Smooth muscle cell (in vitro differentiated cells): Measurements from ENCODE around the gene EPHB6. TPM values are rescaled to one million over a fixed set of nuclear protein-coding genes. Genes with fewer than 3 reads are reported as not detected.

Experiments
- DNase-seq: peaks from one replicate; lab custom pipeline; 2025; ENCODE audit not compliant: unreplicated experiment; lab: John Stamatoyannopoulos, UW
- H2AFZ ChIP-seq: fragments of 200-600 bp; sonication (generic); 2 replicates; pipeline ENCODE4 v1.6.0; 2016; ENCODE audit warnings: antibody characterized with exemption, low read depth, mild to moderate bottlenecking
- H3F3A ChIP-seq: fragments of 200-600 bp; sonication (generic); 2 replicates; pipeline ENCODE4 v1.6.0; 2017; ENCODE audit warnings: antibody characterized with exemption, low read depth
- H3K27ac ChIP-seq: fragments of 200-600 bp; sonication (generic); 2 replicates; pipeline ENCODE4 v1.5.1; 2016; ENCODE audit warnings: low read depth, mild to moderate bottlenecking
- H3K27me3 ChIP-seq: fragments of 200-600 bp; sonication (generic); 2 replicates; pipeline ENCODE4 v1.6.1; 2016; ENCODE audit warnings: low read depth, mild to moderate bottlenecking
- H3K36me3 ChIP-seq: fragments of 200-600 bp; sonication (generic); 2 replicates; pipeline ENCODE4 v1.5.1; 2016; ENCODE audit warnings: low read depth
- H3K4me1 ChIP-seq: fragments of 200-600 bp; sonication (generic); 2 replicates; pipeline ENCODE4 v1.5.1; 2016; ENCODE audit warnings: low read depth
- H3K4me2 ChIP-seq: fragments of 200-600 bp; sonication (generic); 2 replicates; pipeline ENCODE4 v1.6.0; 2016; ENCODE audit warnings: mild to moderate bottlenecking
- H3K4me3 ChIP-seq: fragments of 200-600 bp; sonication (generic); 2 replicates; pipeline ENCODE4 v1.5.1; 2016; ENCODE audit warnings: mild to moderate bottlenecking
- H3K79me2 ChIP-seq: fragments of 200-600 bp; sonication (generic); 2 replicates; pipeline ENCODE4 v1.6.0; 2016; ENCODE audit warnings: low read depth, mild to moderate bottlenecking
- H3K9ac ChIP-seq: fragments of 200-600 bp; sonication (generic); 2 replicates; pipeline ENCODE4 v1.6.0; 2016; ENCODE audit warnings: low read depth
- H3K9me3 ChIP-seq: fragments of 200-600 bp; sonication (generic); replicated peaks from 2 replicates; pipeline ENCODE4 v1.5.1; 2016; ENCODE audit warnings: low read depth
- H4K20me1 ChIP-seq: fragments of 200-600 bp; sonication (generic); 2 replicates; pipeline ENCODE4 v1.6.0; 2016; ENCODE audit warnings: low read depth
- WGBS: methylation state at CpG from one replicate; pipeline ENCODE4 v1.1.7; 2016; ENCODE audit warnings: low lambda C conversion rate; 5-methylcytosine and 5-hydroxymethylcytosine counted together
- polyA plus RNA-seq: library from polyadenylated mRNA; unstranded; fragments of >200 nt; fragmentation: Nextera tagmentation; extraction: Ambion mirVana; gene quantifications from 2 replicates; pipeline ENCODE4 v1.2.1, GENCODE V29; 2016
- total RNA-seq: library from RNA; depleted of rRNA; stranded (reverse); fragments of >200 nt; gene quantifications from 2 replicates; pipeline ENCODE4 v1.2.3, GENCODE V29; 2014
- TF ChIP-seq, protein P1 (sequence below): fragments of 200-600 bp; sonication (generic); IDR thresholded peaks from 2 replicates; pipeline ENCODE4 v1.5.1; 2017; ENCODE audit warnings: borderline replicate concordance, mild to moderate bottlenecking, antibody characterized with exemption; ENCODE audit not compliant: insufficient read depth, poor library complexity, severe bottlenecking

EPHB6 gene
- total and polyA plus RNA-seq, 2 experiments from 2014 or later, result 4.8 to 12.6 TPM

DNA sequence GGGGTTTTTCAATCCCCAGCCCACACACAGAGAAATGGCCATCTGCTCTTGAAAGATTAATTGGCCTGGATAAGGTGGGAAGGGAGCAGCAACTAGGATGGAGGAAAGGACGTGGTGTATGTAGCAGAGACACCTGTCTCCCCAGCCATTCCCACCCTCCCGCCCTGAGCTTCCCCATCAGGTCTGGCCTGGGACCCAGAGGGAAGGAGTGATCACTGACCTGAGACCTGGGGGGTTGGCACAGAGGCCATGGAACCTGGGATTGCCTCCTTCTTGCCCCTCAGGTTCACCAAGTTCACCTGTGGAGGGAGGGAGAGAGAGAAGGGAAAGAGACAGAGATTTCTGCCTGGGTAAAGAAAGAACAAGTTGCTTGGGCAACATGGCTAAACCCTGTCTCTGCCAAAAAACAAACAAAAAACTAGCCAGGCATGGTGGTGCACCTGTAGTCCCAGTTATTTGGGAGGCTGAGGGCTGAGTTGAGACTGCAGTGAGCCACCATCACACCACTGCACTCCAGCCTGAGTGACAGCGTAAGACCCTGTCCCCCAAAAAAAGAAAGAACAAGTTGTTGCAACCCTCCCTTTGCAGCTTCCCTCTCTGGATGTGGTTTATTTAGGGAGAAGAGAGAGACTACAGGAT, 42.0 kb downstream of the EPHB6 start:
- no peak overlapping the region for H3K9ac ChIP-seq
- 85% methylated on average over 3 of the region's 3 CpGs for WGBS

DNA sequence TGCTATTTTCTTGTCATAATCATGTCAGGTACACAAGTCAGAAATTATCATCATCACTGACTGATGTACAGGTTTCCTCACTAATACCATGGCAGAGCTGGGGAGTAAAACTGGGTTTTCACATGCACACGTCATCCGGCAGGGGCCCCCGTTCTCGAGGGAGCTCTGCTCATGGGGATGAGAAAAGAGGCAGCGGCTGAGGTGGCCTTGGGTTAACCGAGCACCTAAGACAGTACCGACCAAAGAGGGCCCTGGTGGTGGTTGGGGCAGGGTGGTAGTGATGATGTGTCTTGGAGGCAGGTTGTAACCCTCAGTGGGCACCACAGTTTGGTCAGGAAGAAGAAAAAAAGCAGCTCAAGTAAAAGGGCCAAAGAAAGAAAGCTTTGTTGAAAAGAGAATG, 42.8 kb downstream of the EPHB6 start:
- no peaks in the 10 kb centered on the region for H4K20me1 ChIP-seq
- no peaks in the 10 kb centered on the region for H3F3A ChIP-seq
- TF ChIP-seq, protein P1, sequence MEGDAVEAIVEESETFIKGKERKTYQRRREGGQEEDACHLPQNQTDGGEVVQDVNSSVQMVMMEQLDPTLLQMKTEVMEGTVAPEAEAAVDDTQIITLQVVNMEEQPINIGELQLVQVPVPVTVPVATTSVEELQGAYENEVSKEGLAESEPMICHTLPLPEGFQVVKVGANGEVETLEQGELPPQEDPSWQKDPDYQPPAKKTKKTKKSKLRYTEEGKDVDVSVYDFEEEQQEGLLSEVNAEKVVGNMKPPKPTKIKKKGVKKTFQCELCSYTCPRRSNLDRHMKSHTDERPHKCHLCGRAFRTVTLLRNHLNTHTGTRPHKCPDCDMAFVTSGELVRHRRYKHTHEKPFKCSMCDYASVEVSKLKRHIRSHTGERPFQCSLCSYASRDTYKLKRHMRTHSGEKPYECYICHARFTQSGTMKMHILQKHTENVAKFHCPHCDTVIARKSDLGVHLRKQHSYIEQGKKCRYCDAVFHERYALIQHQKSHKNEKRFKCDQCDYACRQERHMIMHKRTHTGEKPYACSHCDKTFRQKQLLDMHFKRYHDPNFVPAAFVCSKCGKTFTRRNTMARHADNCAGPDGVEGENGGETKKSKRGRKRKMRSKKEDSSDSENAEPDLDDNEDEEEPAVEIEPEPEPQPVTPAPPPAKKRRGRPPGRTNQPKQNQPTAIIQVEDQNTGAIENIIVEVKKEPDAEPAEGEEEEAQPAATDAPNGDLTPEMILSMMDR, result no peak
- H3K9me3 ChIP-seq, result no peaks in the 10 kb centered on the region
- H3K4me1 ChIP-seq, result no peaks in the 10 kb centered on the region
- no peaks in the 10 kb centered on the region for H3K36me3 ChIP-seq
- H3K4me3 ChIP-seq, result no peak overlapping the region
- no peak for DNase-seq
- no peaks in the 10 kb centered on the region for H3K79me2 ChIP-seq
- H3K9ac ChIP-seq, result no peak overlapping the region
- peaks cover 8% of the 10 kb centered on the region for H3K27me3 ChIP-seq
- no peak overlapping the region for H3K27ac ChIP-seq
- no peak overlapping the region for H3K4me2 ChIP-seq
- WGBS, result 88% methylated on average over 7 of the region's 7 CpGs
- H2AFZ ChIP-seq, result no peak overlapping the region

More for the DNA sequence above, 42.0 kb downstream of the EPHB6 start:
- no peaks in the 10 kb centered on the region for H3K4me1 ChIP-seq
- H2AFZ ChIP-seq, result no peak overlapping the region
- no peaks in the 10 kb centered on the region for H4K20me1 ChIP-seq
- no peaks in the 10 kb centered on the region for H3F3A ChIP-seq
- no peaks in the 10 kb centered on the region for H3K36me3 ChIP-seq
- H3K27ac ChIP-seq, result no peak overlapping the region
- TF ChIP-seq, protein P1, result no peak
- H3K4me2 ChIP-seq, result no peak overlapping the region
- DNase-seq, result no peak
- no peaks in the 10 kb centered on the region for H3K79me2 ChIP-seq
- H3K9me3 ChIP-seq, result no peaks in the 10 kb centered on the region
- peaks cover 16% of the 10 kb centered on the region for H3K27me3 ChIP-seq
- H3K4me3 ChIP-seq, result no peak overlapping the region

DNA sequence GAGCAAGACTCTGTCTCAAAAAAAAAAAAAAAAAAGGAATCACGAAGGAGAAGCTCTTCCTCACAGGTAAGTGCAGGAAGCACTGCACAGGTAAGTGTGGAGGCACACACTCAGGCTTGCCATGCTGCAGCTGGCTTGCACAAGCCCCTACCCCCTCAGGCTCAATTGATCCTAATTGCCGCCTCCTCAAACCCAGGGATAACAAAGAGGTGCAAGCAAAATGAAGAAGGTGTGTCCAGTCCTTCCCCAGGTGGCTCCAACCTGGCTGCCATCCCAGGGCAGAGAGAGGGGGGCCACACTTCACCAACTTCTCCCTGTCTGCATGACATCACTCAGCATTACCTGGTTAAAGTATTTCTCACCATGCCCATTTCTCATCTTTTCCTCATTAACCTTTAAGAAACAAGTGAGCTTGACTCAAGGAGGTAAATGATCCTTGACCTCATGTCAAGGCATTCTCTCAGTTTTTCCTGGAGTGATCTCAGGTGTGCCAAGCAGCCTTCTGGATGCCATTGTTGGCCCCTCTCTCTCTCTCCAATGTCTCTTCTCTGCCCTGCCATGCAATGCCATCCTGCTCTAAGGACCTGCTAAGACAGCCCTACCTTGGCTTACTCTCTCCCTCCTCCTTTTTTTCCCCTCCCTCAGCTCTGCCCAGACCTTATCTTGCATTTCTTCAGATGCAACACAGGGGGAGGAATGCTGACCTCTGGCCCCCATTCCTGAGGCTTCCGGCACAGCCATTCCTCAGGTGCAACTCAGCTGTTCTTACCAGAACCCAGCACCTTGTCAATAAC, 43.7 kb downstream of the EPHB6 start:
- no peaks in the 10 kb centered on the region for H3K4me1 ChIP-seq
- WGBS, result 80% methylated on average over 3 of the region's 3 CpGs
- no peaks in the 10 kb centered on the region for H3K79me2 ChIP-seq
- H3K27ac ChIP-seq, result no peak overlapping the region
- no peak overlapping the region for H3K4me3 ChIP-seq
- no peak for DNase-seq
- H3K9me3 ChIP-seq, result no peaks in the 10 kb centered on the region
- H3K27me3 ChIP-seq, result peaks cover 6% of the 10 kb centered on the region
- no peaks in the 10 kb centered on the region for H3K36me3 ChIP-seq
- H4K20me1 ChIP-seq, result no peaks in the 10 kb centered on the region
- TF ChIP-seq, protein P1, result no peak
- H3F3A ChIP-seq, result no peaks in the 10 kb centered on the region
- no peak overlapping the region for H3K4me2 ChIP-seq
- no peak overlapping the region for H2AFZ ChIP-seq
- no peak overlapping the region for H3K9ac ChIP-seq
